Activated CD4-positive, alpha-beta T cell treated with anti-CD3 and anti-CD28 coated beads, Interleukin-2, amount 10 ng/mL, durations not matched to agents 24 days and 14 days (primary cell): ENCODE data around the gene RADIL. TPM values are rescaled to one million over a fixed set of nuclear protein-coding genes. Genes with fewer than 3 reads are reported as not detected.

ENCODE experiments used
- DNase-seq: peaks from one replicate; pipeline ENCODE4 v3.0.0; 2022
- H3K27ac Mint-ChIP-seq: one replicate; pipeline ENCODE4 v1.8.0; 2022; ENCODE audit warnings: mild to moderate bottlenecking, mixed read lengths
- H3K27me3 Mint-ChIP-seq: one replicate; pipeline ENCODE4 v1.8.0; 2022; ENCODE audit warnings: mixed read lengths
- H3K36me3 Mint-ChIP-seq: one replicate; pipeline ENCODE4 v1.8.0; 2022; ENCODE audit warnings: low read depth, mild to moderate bottlenecking, mixed read lengths
- H3K4me1 Mint-ChIP-seq: one replicate; pipeline ENCODE4 v1.8.0; 2021; ENCODE audit warnings: mixed read lengths
- H3K4me3 Mint-ChIP-seq: one replicate; pipeline ENCODE4 v1.8.0; 2022; ENCODE audit warnings: mild to moderate bottlenecking, moderate library complexity, mixed read lengths
- H3K9me3 Mint-ChIP-seq: one replicate; pipeline ENCODE4 v1.8.0; 2021; ENCODE audit warnings: mixed read lengths
- intact Hi-C: fragments of 100-400 bp; cut with micrococcal nuclease; formaldehyde crosslinking; loops from one replicate; pipeline ENCODE4 v1.15.1; 2023
- total RNA-seq: library from RNA; stranded (reverse); gene quantifications from 2 replicates; pipeline ENCODE4 v1.2.3, GENCODE V29; 2022

RADIL gene
- total RNA-seq, 1 donor from 2014 or later: 0.14 TPM

- Mint-ChIP-seq H3K27ac (no peak overlapping the region), H3K27me3 (no peaks in the 10 kb centered on the region), H3K4me3 (no peak overlapping the region), H3K4me1 (no peaks in the 10 kb centered on the region), H3K36me3 (no peaks in the 10 kb centered on the region), H3K9me3 (no peaks in the 10 kb centered on the region)
- DNase-seq: no peak
- intact Hi-C loops: no loop called here
Observed at GRCh38 chr7:4820967-4821471, 62.5 kb downstream of the RADIL start.

GRCh38 chr7:4820405-4820966 lies 63.0 kb downstream of the RADIL start:
- no peaks in the 10 kb centered on the region for H3K36me3 Mint-ChIP-seq
- no peak for DNase-seq
- H3K9me3 Mint-ChIP-seq: no peaks in the 10 kb centered on the region
- no peaks in the 10 kb centered on the region for H3K4me1 Mint-ChIP-seq
- no peaks in the 10 kb centered on the region for H3K27me3 Mint-ChIP-seq
- H3K4me3 Mint-ChIP-seq: no peak overlapping the region
- no peak overlapping the region for H3K27ac Mint-ChIP-seq
- intact Hi-C loops: no loop called here

DNA sequence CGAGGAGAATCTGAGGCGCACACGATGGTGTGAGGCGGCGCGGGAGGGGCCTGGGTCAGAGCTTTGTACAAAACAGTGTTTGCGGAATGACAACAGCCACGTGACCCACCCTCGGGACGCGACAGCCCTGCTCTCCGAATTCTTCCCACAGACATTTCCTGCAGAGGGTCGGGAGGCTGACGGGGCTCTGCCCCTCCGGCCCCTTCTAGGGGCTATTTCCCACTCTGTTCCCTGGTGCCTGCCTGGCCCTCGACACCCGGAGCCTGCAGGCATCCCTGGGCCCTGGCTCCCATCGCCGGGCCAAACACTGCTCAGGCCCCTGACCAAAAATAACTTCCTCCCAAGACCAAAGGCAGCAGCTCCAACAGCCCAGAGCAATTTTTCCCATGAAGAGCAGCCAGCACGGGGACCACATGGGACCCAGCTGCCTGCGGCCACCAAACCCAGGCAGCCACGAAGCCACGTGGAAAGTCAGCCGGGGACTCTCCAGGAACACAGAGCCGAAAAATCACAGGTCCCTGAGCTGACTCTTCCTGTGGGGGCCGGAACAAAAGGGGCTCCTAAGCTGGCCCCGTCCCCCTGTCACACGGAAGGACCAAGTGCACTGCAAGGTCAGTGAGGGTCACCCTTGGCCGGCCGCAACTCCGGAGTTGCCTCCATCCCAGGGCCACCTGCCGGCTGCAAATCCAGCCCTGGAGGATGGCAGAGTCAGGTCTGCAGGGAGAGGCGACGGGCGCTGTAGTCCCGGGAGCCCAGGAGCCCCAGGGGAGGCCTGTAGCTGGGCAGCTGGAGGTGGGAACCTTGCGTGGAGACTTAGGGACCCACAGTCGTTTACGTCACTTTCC lies 63.7 kb downstream of the RADIL start:
- DNase-seq: no peak
- Mint-ChIP-seq H3K27me3 (no peaks in the 10 kb centered on the region), H3K4me1 (no peaks in the 10 kb centered on the region), H3K36me3 (no peaks in the 10 kb centered on the region), H3K9me3 (no peaks in the 10 kb centered on the region), H3K27ac (no peak overlapping the region), H3K4me3 (no peak overlapping the region)
- intact Hi-C loops: no loop called here

DNA sequence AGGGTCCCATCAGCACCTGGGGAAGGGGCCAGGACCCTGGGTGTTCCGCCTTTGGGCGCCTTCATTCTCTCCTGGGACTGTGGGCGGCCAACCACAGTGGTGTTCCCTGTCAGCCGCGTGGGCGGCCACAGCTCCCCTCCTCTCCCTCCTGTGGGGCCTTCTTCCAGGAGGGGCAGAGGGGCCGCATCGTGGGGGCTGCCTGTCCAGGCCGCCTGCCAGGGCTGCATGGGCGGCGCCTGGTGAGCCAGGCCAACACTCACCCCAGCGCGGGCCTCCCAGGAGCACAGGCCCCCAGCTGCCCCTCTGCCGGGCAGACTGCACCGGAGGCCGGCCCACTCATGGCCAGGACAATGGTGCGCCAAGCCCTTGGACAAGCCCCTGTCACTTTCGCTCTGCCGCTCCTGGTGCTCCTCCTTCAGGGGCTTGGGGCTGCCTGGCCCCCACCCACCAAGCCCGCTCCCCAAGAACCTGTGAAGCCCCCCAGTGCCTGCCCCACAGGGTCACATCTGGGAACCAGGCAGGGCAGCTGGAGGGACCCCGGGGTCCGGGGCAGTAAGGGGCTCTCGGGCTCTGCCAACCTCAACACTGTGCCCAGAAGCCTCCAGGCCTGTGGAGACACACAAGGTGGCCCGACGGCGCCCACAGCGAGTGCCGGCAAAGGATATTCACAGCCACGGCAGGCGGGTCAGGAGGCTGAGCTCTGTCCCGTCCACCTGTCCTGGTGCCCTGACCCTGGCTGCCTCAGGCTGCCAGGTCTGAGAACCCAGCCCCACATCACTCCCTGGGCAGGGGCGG lies 65.3 kb downstream of the RADIL start:
- Mint-ChIP-seq H3K4me1 (no peaks in the 10 kb centered on the region), H3K36me3 (no peaks in the 10 kb centered on the region), H3K9me3 (peaks cover 3% of the 10 kb centered on the region), H3K27ac (no peak overlapping the region), H3K27me3 (peaks cover 9% of the 10 kb centered on the region), H3K4me3 (no peak overlapping the region)
- DNase-seq: no peak
- intact Hi-C loops: no loop called here

GRCh38 chr7:4817178-4817901 lies 66.2 kb downstream of the RADIL start:
- H3K4me3 Mint-ChIP-seq: no peak overlapping the region
- no peaks in the 10 kb centered on the region for H3K36me3 Mint-ChIP-seq
- no peak for DNase-seq
- peaks cover 14% of the 10 kb centered on the region for H3K27me3 Mint-ChIP-seq
- no peaks in the 10 kb centered on the region for H3K4me1 Mint-ChIP-seq
- H3K9me3 Mint-ChIP-seq: peaks cover 9% of the 10 kb centered on the region
- H3K27ac Mint-ChIP-seq: no peak overlapping the region
- intact Hi-C loops: no loop called here

DNA sequence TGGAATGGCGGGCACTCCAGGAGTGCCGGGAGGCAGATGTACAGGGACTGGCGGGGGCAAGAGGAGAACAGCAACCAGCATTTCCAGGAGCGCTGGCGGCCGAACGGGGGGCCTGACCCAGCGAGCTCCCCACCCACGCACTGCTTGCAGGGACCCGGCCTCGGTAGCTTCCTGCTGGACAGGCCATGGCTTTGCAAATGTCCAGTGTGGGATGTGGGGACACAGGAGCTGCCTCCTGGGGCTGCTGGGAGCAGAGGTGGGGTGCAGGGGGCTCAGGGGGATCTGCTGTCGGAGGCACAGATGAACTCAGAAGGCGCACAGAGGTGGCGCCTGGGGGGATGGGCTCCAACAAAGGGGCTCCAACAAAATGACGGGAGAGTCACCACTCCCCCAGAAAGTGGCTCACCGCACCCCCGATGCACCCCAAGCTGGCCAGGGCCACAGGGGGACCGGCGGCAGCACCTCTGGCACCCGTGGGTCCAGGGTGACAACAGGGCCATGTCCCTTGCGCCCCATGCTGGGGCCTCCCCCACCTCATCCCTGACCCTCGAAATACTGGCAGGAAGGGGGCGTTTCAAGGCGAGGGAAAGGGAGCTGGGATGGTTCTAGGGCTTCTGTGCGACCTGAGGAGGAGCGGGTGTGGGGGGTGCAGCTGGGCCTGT lies 67.0 kb downstream of the RADIL start:
- no peak overlapping the region for H3K27ac Mint-ChIP-seq
- H3K27me3 Mint-ChIP-seq: peaks cover 14% of the 10 kb centered on the region
- H3K4me1 Mint-ChIP-seq: no peaks in the 10 kb centered on the region
- no peak for DNase-seq
- H3K36me3 Mint-ChIP-seq: no peaks in the 10 kb centered on the region
- peaks cover 9% of the 10 kb centered on the region for H3K9me3 Mint-ChIP-seq
- intact Hi-C loops: no loop called here
- H3K4me3 Mint-ChIP-seq: no peak overlapping the region

DNA sequence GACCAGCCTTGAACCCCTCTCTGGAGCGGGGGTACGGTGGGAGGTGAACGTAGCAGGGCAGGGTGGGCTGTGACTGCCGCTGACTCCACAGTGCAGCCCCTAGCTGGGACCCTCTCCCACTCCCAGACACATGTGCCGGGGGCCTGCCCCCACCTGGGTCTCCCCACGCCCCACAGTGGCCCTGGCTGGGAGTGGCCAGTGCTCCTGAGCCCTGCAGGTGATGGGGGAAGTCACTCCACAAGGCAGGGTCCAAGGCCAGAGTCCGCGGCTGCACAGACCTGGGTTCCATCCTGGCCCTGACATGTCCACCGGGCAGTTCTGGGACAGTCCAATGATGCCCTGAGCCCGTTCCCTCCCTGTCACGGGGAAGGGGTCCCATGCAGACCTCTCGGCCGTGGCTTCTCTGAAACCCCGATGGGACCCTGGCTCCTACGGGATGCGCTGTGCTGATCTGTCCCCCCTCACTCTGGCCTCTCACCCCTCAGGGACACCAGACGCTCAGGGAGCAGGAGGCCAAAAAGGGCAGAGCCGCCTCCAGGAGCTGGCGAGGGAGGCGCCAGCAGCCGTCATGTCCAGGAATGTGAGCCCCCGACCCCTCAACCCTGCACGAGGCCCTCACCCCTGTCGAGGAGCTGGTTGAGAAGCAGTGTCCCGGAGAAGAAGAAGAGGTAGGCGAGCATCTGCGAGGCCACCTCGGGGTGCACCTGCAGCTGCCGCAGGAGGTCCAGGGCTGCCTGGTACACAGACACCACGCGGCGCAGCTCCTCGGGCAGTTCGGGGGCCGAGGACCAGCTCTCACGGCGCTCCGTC lies 67.7 kb downstream of the RADIL start:
- DNase-seq: no peak
- no peaks in the 10 kb centered on the region for H3K4me1 Mint-ChIP-seq
- H3K4me3 Mint-ChIP-seq: no peak overlapping the region
- no peaks in the 10 kb centered on the region for H3K36me3 Mint-ChIP-seq
- peaks cover 14% of the 10 kb centered on the region for H3K27me3 Mint-ChIP-seq
- H3K9me3 Mint-ChIP-seq: peaks cover 9% of the 10 kb centered on the region
- no peak overlapping the region for H3K27ac Mint-ChIP-seq
- intact Hi-C loops: no loop called here

GRCh38 chr7:4815121-4815520 lies 68.4 kb downstream of the RADIL start:
- no peak for DNase-seq
- Mint-ChIP-seq H3K27me3 (peaks cover 17% of the 10 kb centered on the region), H3K4me3 (no peak overlapping the region), H3K27ac (no peak overlapping the region), H3K4me1 (no peaks in the 10 kb centered on the region), H3K36me3 (no peaks in the 10 kb centered on the region), H3K9me3 (peaks cover 9% of the 10 kb centered on the region)
- intact Hi-C loops: no loop called here

- peaks cover 9% of the 10 kb centered on the region for H3K9me3 Mint-ChIP-seq
- intact Hi-C loops: no loop called here
- H3K36me3 Mint-ChIP-seq: no peaks in the 10 kb centered on the region
- no peak overlapping the region for H3K27ac Mint-ChIP-seq
- DNase-seq: no peak
- H3K4me1 Mint-ChIP-seq: no peaks in the 10 kb centered on the region
- H3K27me3 Mint-ChIP-seq: peaks cover 18% of the 10 kb centered on the region
- H3K4me3 Mint-ChIP-seq: no peak overlapping the region
Observed at GRCh38 chr7:4814433-4814832, 69.1 kb downstream of the RADIL start.

DNA sequence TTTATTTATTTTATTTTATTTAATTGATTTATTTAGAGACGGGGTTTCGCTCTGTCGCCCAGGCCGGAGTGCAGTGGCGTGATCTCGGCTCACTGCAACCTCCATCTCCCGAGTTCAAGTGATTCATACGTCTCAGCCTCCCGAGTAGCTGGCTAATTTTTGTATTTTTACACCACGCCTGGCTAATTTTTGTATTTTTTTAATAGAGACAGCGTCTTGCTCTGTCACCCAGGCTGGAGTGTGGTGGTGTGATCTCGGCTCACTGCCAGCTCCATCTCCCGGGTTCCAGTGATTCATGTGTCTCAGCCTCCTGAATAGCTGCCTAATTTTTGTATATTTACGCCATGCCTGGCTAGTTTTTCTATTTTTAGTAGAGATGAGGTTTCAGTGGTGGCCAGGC lies 73.8 kb downstream of the RADIL start:
- H3K36me3 Mint-ChIP-seq: no peaks in the 10 kb centered on the region

GRCh38 chr7:4809091-4809591 lies 74.4 kb downstream of the RADIL start:
- peak; percentile 73 for DNase-seq
- H3K27me3 Mint-ChIP-seq: peaks cover 40% of the 10 kb centered on the region
- peak overlapping the region; percentile 76 for H3K4me3 Mint-ChIP-seq
- H3K27ac Mint-ChIP-seq: no peak overlapping the region
- H3K9me3 Mint-ChIP-seq: peaks cover 9% of the 10 kb centered on the region
- intact Hi-C loops: no loop called here
- no peaks in the 10 kb centered on the region for H3K36me3 Mint-ChIP-seq
- no peaks in the 10 kb centered on the region for H3K4me1 Mint-ChIP-seq

More for the DNA sequence above, 73.8 kb downstream of the RADIL start:
- DNase-seq: no peak
- H3K27ac Mint-ChIP-seq: no peak overlapping the region
- no peak overlapping the region for H3K4me3 Mint-ChIP-seq
- intact Hi-C loops: no loop called here
- H3K4me1 Mint-ChIP-seq: no peaks in the 10 kb centered on the region
- H3K27me3 Mint-ChIP-seq: peaks cover 41% of the 10 kb centered on the region
- peaks cover 9% of the 10 kb centered on the region for H3K9me3 Mint-ChIP-seq

DNA sequence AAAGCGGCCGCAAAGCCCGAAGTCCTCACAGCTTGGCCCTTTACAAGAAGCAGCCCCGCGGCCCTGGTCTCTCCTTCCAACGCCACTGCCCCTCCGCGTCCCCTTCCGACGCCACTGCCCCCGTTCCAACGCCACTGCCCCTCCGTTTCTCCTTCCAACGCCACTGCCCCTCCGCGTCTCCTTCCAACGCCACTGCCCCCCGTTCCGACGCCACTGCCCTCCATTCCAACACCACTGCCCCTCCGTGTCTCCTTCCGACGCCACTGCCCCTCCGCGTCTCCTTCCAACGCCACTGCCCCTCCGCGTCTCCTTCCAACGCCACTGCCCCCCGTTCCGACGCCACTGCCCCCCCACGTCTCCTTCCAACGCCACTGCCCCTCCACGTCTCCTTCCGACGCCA lies 75.0 kb downstream of the RADIL start:
- DNase-seq: no peak
- H3K36me3 Mint-ChIP-seq: no peaks in the 10 kb centered on the region
- intact Hi-C loops: no loop called here
- no peak overlapping the region for H3K27ac Mint-ChIP-seq
- no peak overlapping the region for H3K4me3 Mint-ChIP-seq
- H3K27me3 Mint-ChIP-seq: peaks cover 36% of the 10 kb centered on the region
- H3K4me1 Mint-ChIP-seq: no peaks in the 10 kb centered on the region
- peaks cover 9% of the 10 kb centered on the region for H3K9me3 Mint-ChIP-seq
